Measurements from ENCODE around the gene GGCX. TPM values are rescaled to one million over a fixed set of nuclear protein-coding genes. Genes with fewer than 3 reads are reported as not detected.

GGCX gene
- total RNA-seq, 2 experiments from 2014 or later: 22.9 to 27.6 TPM

- H3K27me3 ChIP-seq (ENCODE audit: control insufficient read depth in 1 of 2, insufficient read depth in 2 of 2, low read length in 2 of 2): no peaks in the 10 kb centered on the region
- peak in 13 of 14 experiments; percentile 37 to 82 (median 59) for DNase-seq
- Mint-ChIP-seq H3K27me3 (no peaks in the 10 kb centered on the region), H3K9me3 (no peaks in the 10 kb centered on the region), H3K4me1 (ENCODE audit: low read depth) (peaks cover 44% of the 10 kb centered on the region), H3K4me3 (peak within 1 kb of the TSS; percentile 93), H3K27ac (peak within 1 kb of the TSS; percentile 94), H3K36me3 (ENCODE audit: low read depth) (peaks cover 42% of the 10 kb centered on the region)
- H3K27ac ChIP-seq (ENCODE audit: low read depth in 1 of 2, low read length in 2 of 2): peak within 1 kb of the TSS; percentile 47 to 63
- H3K9me3 ChIP-seq (ENCODE audit: control insufficient read depth in 1 of 2, insufficient read depth in 1 of 2, low read length in 2 of 2): no peaks in the 10 kb centered on the region
- H3K36me3 ChIP-seq (ENCODE audit: insufficient read depth, low read length): peaks cover 29% of the 10 kb centered on the region
- peaks cover 41% of the 10 kb centered on the region for H3K4me1 ChIP-seq (ENCODE audit: insufficient read depth, low read length)
- ATAC-seq (ENCODE audit: poor library complexity): peak; percentile 81
- intact Hi-C loops (cut with DNase I, micrococcal nuclease): no loop called here
- CTCF ChIA-PET: interaction anchor here (0.9 to 1.4 kb wide), 2 partner anchors 25 to 60 kb away, joined by 3 to 6 read pairs; no protein-coding TSS in a partner anchor
- POLR2A ChIA-PET: interaction anchor here (1.2 to 4.5 kb wide), 7 partner anchors 10 to 250 kb away, joined by 3 to 19 read pairs (median 8); partner anchors contain the start of genes GGCX, MAT2A, RNF181 and SH2D6
- TF ChIP-seq CTCF (IDR thresholded peaks at IDR 0.05): no peak
- H3K4me3 ChIP-seq (ENCODE audit: low read length): peak within 1 kb of the TSS; percentile 84
These were observed 16.3 kb upstream of the GGCX start, which contains the start of gene VAMP8 for GRCh38 chr2:85577386-85578242. VAMP8 (plus strand) TSS chr2:85577586; CDS start chr2:85577647, 61 bp downstream.

- Histone ChIP-seq H3K36me3 (ENCODE audit: insufficient read depth, low read length) (peaks cover 23% of the 10 kb centered on the region), H3K4me3 (ENCODE audit: low read length) (peak overlapping the region; percentile 84), H3K4me1 (ENCODE audit: insufficient read depth, low read length) (peaks cover 41% of the 10 kb centered on the region), H3K27me3 (ENCODE audit: control insufficient read depth in 1 of 2, insufficient read depth in 2 of 2, low read length in 2 of 2) (no peaks in the 10 kb centered on the region), H3K27ac (ENCODE audit: low read depth in 1 of 2, low read length in 2 of 2) (peak overlapping the region; percentile 47 to 63), H3K9me3 (ENCODE audit: control insufficient read depth in 1 of 2, insufficient read depth in 1 of 2, low read length in 2 of 2) (no peaks in the 10 kb centered on the region)
- Mint-ChIP-seq H3K27me3 (no peaks in the 10 kb centered on the region), H3K36me3 (ENCODE audit: low read depth) (peaks cover 36% of the 10 kb centered on the region), H3K4me3 (peak overlapping the region; percentile 93), H3K4me1 (ENCODE audit: low read depth) (peaks cover 38% of the 10 kb centered on the region), H3K9me3 (no peaks in the 10 kb centered on the region), H3K27ac (peak overlapping the region; percentile 94)
- intact Hi-C loops (cut with DNase I, micrococcal nuclease): no loop called here
- no peak for DNase-seq
- ChIA-PET POLR2A (interaction anchor here (1.4 to 4.5 kb wide), 6 partner anchors 11 to 249 kb away, joined by 3 to 19 read pairs (median 8); partner anchors contain the start of genes GGCX, RNF181, SH2D6 and TGOLN2), CTCF (interaction anchor here (0.9 to 1.4 kb wide), 2 partner anchors 25 to 60 kb away, joined by 3 to 6 read pairs; no protein-coding TSS in a partner anchor)
- TF ChIP-seq CTCF (IDR thresholded peaks at IDR 0.05): no peak
- ATAC-seq (ENCODE audit: poor library complexity): no peak
These were observed 15.7 kb upstream of the GGCX start for GRCh38 chr2:85577063-85577385.

GRCh38 chr2:85575739-85576138 is 14.4 kb upstream of the GGCX start:
- H3K9me3 ChIP-seq (ENCODE audit: control insufficient read depth in 1 of 2, insufficient read depth in 1 of 2, low read length in 2 of 2): no peaks in the 10 kb centered on the region
- TF ChIP-seq CTCF (IDR thresholded peaks at IDR 0.05): no peak
- peaks cover 38% of the 10 kb centered on the region for H3K4me1 ChIP-seq (ENCODE audit: insufficient read depth, low read length)
- no peaks in the 10 kb centered on the region for H3K27me3 ChIP-seq (ENCODE audit: control insufficient read depth in 1 of 2, insufficient read depth in 2 of 2, low read length in 2 of 2)
- H3K36me3 Mint-ChIP-seq (ENCODE audit: low read depth): peaks cover 29% of the 10 kb centered on the region
- no peak overlapping the region for H3K27ac Mint-ChIP-seq
- no peak overlapping the region for H3K4me3 ChIP-seq (ENCODE audit: low read length)
- intact Hi-C loops (cut with DNase I, micrococcal nuclease): no loop called here
- DNase-seq (no peak), ATAC-seq (ENCODE audit: poor library complexity) (no peak)
- CTCF ChIA-PET: interaction anchor here (0.6 kb wide), 1 partner anchor 53 kb away, joined by 3 read pairs; no protein-coding TSS in a partner anchor
- H3K4me1 Mint-ChIP-seq (ENCODE audit: low read depth): peaks cover 30% of the 10 kb centered on the region
- H3K27me3 Mint-ChIP-seq: no peaks in the 10 kb centered on the region
- no peak overlapping the region for H3K4me3 Mint-ChIP-seq
- H3K27ac ChIP-seq (ENCODE audit: low read depth in 1 of 2, low read length in 2 of 2): no peak overlapping the region
- H3K9me3 Mint-ChIP-seq: no peaks in the 10 kb centered on the region
- POLR2A ChIA-PET: no interaction called here
- peaks cover 12% of the 10 kb centered on the region for H3K36me3 ChIP-seq (ENCODE audit: insufficient read depth, low read length)

Measured in CD4-positive, alpha-beta T cell (primary cell).